GM10266 (cell line): ENCODE results near the gene SORCS3.

Experiments used
- DNase-seq: peaks from one replicate; pipeline ENCODE4 v3.0.0; 2012; ENCODE audit errors: extremely low spot score
- TF ChIP-seq, protein P1 (sequence below): IDR thresholded peaks from 2 replicates; pipeline ENCODE4 v1.5.1; 2012; ENCODE audit warnings: mild to moderate bottlenecking, low read depth; ENCODE audit not compliant: control insufficient read depth, insufficient read depth; ENCODE audit errors: missing control alignments

SORCS3 gene

DNA sequence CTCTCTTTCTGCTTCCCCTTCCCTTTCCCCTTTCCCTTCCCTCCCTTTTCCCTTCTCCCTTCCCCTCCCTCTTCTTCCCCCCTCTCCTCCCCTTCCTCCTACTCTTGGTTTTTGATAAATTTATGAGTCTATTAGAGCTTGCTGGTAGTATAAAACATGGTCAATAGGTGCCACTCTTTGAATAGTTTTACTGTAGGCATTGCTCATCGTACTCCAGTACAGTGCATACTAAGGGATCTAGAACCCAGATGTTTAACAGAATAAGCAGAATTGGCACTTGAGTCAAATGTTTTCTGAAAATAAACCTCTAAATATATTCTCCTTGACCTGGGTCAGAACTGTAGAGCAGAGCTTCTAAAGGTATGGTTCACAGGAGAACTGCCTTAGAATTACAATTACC, 126.7 kb downstream of the SORCS3 start:
- TF ChIP-seq, protein P1, sequence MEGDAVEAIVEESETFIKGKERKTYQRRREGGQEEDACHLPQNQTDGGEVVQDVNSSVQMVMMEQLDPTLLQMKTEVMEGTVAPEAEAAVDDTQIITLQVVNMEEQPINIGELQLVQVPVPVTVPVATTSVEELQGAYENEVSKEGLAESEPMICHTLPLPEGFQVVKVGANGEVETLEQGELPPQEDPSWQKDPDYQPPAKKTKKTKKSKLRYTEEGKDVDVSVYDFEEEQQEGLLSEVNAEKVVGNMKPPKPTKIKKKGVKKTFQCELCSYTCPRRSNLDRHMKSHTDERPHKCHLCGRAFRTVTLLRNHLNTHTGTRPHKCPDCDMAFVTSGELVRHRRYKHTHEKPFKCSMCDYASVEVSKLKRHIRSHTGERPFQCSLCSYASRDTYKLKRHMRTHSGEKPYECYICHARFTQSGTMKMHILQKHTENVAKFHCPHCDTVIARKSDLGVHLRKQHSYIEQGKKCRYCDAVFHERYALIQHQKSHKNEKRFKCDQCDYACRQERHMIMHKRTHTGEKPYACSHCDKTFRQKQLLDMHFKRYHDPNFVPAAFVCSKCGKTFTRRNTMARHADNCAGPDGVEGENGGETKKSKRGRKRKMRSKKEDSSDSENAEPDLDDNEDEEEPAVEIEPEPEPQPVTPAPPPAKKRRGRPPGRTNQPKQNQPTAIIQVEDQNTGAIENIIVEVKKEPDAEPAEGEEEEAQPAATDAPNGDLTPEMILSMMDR, result no peak
- no peak for DNase-seq

DNA sequence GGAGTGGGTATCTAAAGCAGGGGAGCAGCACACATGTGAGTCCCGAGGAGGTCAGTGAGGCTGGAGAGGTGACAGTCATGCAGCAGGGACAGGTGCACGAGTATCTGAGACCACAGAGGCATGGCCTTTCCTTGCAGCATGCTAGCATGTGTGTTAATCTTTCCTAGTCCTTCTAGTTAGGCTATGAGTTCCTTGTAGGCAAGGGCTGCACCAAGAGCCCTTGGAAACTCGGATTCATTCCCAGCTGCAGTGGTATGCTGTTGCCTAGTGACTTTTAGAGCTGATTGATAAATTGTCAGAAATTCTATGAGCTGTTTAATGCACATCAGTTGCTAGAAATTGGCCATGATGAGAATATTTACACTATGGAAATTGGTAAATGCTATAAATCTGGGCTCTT, 132.0 kb downstream of the SORCS3 start:
- TF ChIP-seq, protein P1, result no peak
- no peak for DNase-seq

DNA sequence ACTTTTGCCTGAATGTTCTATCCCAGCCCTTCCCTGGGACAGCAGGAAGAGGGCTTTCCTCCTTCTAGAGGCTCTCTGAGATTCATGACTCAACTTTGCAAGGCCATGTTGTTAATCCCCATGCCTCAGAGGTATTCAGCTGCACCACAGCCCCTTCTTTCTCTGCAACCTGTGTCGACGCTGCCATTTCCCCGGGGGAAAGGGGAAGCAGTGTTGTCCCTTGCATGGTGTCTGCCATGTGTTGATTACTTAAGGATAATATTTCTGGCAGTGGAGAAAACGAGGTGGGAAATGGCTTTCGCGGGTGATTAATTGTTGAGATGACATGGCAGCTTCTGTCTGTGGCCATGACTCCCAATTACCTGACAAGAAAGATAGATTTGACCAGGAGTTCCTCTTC, 133.1 kb downstream of the SORCS3 start:
- no peak for DNase-seq
- TF ChIP-seq, protein P1, result no peak

DNA sequence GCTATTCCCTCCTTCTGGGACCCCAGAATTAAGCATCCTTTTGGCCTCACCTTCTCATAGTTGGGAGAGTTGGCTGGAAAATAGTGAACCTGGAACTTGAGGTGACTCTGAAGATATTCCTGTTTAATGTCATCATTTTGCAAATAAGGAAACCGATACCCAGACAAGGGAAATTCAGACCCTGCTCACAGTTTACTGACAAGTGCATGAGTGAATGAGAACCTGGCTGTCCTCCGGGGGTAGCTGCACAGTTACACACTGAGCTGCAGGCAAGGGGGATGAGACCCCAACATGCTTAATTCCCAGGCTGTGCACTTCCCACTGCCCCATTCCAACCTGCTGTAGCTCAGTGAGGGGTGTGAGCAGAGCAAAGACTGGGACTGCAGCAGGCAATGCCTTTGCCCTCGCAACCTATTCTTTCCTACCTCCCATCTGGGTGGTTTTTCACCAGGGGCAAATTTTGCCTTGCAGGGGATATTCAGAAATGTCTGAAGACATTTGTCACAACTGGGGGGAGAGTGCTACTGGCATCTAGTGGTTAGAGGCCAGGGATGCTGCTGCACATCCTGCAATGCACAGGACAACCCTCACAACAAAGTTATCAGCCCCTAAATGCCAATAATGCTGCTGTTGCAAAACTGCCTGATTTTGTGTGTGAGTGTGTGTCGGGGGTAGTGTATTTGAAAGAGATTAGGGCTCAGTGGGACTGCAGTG, 136.2 kb downstream of the SORCS3 start:
- TF ChIP-seq, protein P1, result no peak
- DNase-seq, result no peak

DNA sequence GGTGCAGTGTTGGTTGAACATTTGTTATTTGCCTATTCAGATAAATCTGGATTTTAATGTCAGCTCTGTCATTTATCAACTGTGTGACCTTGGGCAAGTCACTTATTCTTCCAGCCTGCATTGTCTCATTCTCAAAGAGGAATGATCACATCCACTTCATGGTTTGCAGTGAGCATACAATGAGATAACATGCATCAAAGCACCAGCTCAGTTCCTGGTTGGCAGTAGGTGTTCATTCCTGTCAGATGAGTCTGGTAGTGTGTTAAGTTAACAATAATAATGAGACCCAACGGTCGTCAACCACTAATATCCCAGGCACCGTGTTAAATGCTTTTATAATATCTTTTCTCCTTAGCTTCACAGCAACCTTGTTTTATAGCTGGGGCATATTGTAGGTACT, 137.3 kb downstream of the SORCS3 start:
- DNase-seq, result no peak
- TF ChIP-seq, protein P1, result no peak

DNA sequence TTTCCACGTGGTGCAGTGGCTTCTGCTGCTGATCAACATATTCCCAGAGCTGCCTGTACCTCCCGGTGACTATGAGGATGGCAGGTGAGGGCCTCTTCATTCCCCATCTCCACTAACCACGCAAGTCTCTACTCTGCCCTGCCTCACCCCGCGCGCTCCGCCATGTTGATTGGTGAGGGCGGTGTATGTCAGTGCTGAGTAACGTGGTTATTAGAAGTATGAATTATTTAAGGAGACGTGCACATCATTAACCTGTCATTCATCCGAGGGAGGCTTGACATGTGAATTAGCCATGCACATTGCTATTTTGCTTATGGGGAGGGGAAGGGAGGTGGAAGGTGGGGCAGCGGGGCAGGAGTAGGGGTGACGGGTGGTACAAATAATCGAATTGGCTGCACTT, 138.6 kb downstream of the SORCS3 start:
- TF ChIP-seq, protein P1, result no peak

DNA sequence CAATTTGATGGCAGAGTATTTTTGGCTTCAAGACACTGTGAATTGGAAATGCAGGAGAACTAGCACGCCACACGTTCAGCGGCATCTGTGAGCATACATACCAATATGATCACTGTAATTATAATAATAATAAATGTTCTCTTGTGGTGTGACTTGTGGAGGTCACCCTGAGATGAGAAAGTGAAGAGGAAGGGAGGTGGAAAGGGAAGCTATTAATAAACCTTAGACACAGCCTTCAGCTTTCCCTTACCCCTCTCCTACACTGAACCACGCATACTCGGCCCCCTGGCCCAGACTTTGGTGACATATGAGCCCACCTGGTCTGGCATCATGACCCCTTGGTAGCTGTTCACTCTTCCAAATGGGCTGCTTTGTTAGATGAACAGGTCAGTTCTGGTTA, 139.1 kb downstream of the SORCS3 start:
- TF ChIP-seq, protein P1, result no peak
- no peak for DNase-seq

More for the DNA sequence above, 138.6 kb downstream of the SORCS3 start:
- DNase-seq, result no peak
